ENCODE measurements around the gene NDUFAF7. TPM values are rescaled to one million over a fixed set of nuclear protein-coding genes. Genes with fewer than 3 reads are reported as not detected.
A peak's percentile ranks its signal among the peaks of the same experiment; 100 is the strongest.

The NDUFAF7 gene
- total and polyA plus RNA-seq, 9 of the 15 experiments (the other 6 are each of a cell fraction or from before 2014, with no cell fraction given): 14.9 to 41.6 (median 23.9) TPM

GRCh38 chr2:37231241-37232130 is at the start of gene NDUFAF7, which contains the start of gene CEBPZ (continued):
- TF ChIP-seq HNRNPK (IDR thresholded peaks at IDR 0.05; ENCODE audit: low read depth, low read length, poor library complexity, severe bottlenecking): no peak
- peak; percentile 65; the same call in 1 of the 2 replicates for TF ChIP-seq ATF7 (IDR thresholded peaks at IDR 0.05)
- TF ChIP-seq BCOR (IDR thresholded peaks at IDR 0.05): peak; percentile 16; the same call in 1 of the 2 replicates
- TF ChIP-seq ZNF316 (IDR thresholded peaks at IDR 0.05): no peak
- TF ChIP-seq ZNF79 (CRISPR knock-in tag; IDR thresholded peaks at IDR 0.05; ENCODE audit: low read depth): no peak
- TF ChIP-seq TOE1 (IDR thresholded peaks at IDR 0.05; ENCODE audit: borderline replicate concordance): no peak
- TF ChIP-seq TOE1 (CRISPR knock-in tag; IDR thresholded peaks at IDR 0.05; ENCODE audit: borderline replicate concordance, low read depth): no peak
- no peak for TF ChIP-seq DPF2 (IDR thresholded peaks at IDR 0.05)
- no peak for TF ChIP-seq THRB (CRISPR knock-in tag; conservative IDR thresholded peaks at IDR 0.05)
- no peak for TF ChIP-seq KLF1 (tag; IDR thresholded peaks at IDR 0.05)
- TF ChIP-seq STAG1 (CRISPR knock-in tag; IDR thresholded peaks at IDR 0.05; ENCODE audit: borderline replicate concordance): no peak
- no peak for TF ChIP-seq ETV6 (IDR thresholded peaks at IDR 0.05; ENCODE audit: borderline replicate concordance in 1 of 2, low read depth in 2 of 2, low read length in 1 of 2)
- TF ChIP-seq ETV6 (CRISPR knock-in tag; IDR thresholded peaks at IDR 0.05; ENCODE audit: borderline replicate concordance): peak; percentile 37; the same call in 1 of the 2 replicates
- peak; percentile 96 for TF ChIP-seq GABPA (tag; conservative IDR thresholded peaks at IDR 0.05; ENCODE audit: low read depth)
- TF ChIP-seq NR1H2 (CRISPR knock-in tag; IDR thresholded peaks at IDR 0.05): no peak
- TF ChIP-seq HOMEZ (CRISPR knock-in tag; IDR thresholded peaks at IDR 0.05): no peak
- TF ChIP-seq CLOCK (CRISPR knock-in tag; IDR thresholded peaks at IDR 0.05; ENCODE audit: borderline replicate concordance): no peak
- TF ChIP-seq LEF1 (IDR thresholded peaks at IDR 0.05): no peak
- TF ChIP-seq ZNF785 (CRISPR knock-in tag; IDR thresholded peaks at IDR 0.05): no peak

Data from K562 (cell line).